Astrocyte of the hippocampus (primary cell): ENCODE measurements around the gene UBE2A.

Experiments used
- DNase-seq: peaks from one replicate; pipeline ENCODE4 v3.0.0; 2011; ENCODE audit warnings: low read depth, low spot score

UBE2A gene

DNA sequence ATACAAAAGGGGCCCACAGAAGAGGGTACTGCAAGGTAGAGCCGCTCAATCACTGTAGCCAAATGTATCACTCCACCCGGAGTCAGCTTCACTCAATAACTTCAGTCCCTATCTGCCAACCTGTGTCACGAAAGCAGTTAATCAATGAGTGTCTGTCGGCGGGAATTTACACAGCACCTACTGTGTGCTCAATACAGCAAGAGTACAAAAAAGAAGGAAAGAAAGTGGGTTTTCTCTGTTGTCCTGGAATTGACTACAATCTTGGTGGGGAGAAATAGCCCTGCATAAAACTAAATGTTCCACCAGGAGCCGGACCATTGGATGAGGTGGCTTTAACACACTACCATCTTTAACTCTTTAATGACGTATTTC is 32.6 kb downstream of the UBE2A start:
- DNase-seq: no peak

DNA sequence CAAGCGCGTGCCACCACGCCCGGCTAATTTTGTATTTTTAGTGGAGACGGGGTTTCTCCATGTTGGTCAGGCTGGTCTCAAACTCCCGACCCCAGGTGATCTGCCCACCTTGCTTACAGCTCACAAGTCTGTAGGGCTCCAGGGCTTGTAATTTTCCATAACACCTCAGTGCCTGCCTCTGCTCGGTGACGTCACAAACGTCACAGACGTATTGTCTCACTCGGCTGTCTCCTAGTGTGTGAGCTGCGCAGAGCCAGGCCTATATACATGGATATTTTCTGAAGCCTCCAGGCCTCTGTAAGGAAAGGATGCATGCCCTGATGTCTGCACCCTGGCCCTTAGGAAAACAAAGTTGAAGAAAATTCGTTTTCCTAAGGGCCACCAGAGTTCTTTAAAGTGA is 40.4 kb downstream of the UBE2A start:
- no peak for DNase-seq

DNA sequence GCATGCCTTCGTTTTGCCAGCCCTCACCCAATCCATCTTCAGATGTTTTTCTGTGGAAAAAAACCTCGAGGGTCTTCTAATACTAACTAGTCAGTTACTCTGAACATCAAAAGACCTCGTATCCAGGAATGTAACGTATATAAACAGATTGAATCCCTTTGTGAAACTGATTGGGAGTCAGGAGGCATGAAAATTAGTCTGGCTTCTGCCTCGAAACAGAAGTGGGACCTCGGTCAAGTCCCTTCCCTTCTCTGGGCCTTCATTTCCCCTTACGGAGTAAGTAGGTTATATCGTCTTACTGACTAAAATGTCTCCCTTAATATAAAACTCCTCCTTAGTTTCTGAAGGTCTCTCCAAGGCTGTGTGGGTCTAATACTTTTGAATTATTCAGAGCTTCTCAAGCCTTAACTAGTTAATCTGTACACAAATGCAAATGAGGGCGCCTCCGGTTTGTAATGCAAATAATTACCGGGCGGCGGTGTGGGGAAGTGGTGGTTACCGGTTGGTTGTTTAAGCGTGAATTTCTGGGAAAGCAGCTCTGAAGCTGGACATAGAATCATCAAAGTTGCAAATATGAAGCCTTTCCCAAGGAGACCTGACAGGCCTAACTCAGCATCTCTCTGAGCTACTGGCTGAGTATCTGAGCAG is 43.3 kb downstream of the UBE2A start:
- peak; percentile 50 for DNase-seq

DNA sequence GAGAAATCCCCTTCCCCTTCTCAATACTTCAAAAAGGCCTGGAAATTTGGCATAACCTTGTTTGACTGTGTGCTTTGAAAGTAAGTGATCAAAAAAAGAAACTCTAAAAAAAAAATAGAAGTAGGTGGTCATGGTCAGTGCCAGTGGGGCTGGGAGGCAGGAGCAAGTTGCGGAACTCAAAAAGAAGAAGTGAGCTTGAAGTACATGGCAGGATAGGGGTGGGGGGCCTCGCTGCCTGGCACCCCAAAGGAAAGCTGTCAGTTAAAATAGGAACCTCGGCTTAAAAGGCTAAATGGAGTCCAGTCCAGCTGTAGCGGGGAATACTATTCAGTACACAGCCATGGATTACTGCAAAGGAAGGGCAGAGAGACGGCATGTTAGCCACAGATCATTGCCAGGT is 44.1 kb downstream of the UBE2A start:
- no peak for DNase-seq

DNA sequence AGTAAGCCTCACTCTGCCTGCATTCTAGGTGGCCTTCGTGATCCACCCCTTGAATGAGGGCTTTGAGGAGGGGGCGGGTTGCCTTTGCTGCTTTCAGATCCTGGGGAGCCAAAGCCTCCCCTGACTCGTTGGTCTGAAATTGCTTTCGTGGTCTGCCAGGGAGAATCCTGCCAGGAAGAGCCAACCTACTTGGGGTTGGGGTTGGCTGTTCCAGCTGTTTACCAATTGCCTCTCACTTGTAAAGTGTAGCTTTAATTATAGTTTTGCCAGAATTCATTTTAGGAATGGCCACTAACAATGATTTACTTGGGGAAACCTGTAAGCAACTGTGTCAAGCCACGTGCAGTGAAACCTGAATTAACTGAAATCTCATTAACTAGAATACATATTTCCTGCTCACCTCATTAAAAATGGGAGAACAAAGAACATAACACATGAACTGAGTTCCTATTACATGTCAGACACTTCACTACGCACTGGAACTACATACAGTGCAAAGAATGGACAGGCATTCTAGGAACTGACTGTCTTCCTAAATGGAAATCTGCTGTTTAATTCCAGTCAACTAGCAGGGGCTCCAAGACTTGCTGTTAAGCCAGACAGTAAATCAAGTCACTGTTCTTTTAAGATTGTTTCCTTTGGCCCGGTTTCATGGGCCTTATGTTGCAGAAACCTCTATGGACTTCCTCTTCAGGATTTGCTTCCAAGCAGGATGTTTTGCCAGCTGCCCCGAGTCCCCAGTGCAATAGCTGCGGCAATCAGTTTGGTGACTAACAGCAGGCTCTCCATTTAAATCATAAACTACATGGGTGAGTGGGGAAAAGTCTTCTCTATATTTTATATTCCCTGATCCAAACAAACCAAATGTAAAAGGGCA is 48.2 kb downstream of the UBE2A start:
- DNase-seq: peak; percentile 50

DNA sequence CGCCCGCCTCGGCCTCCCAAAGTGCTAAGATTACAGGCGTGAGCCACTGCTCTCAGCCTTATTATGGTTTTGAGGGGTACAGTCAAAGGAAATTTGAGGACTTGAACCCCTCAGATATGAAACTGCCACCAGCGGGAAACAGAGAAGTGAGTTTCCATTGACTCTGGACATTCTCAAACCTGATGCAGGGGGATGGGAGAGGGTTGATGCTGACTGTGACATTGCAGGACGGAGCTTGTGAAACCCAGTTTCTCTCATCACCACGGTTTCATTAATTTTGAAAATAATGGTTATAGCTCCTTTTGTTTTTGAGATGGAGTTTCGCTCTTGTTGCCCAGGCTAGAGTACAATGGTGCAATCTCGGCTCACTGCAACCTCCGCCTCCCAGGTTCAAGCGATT is 50.1 kb downstream of the UBE2A start:
- DNase-seq: no peak

DNA sequence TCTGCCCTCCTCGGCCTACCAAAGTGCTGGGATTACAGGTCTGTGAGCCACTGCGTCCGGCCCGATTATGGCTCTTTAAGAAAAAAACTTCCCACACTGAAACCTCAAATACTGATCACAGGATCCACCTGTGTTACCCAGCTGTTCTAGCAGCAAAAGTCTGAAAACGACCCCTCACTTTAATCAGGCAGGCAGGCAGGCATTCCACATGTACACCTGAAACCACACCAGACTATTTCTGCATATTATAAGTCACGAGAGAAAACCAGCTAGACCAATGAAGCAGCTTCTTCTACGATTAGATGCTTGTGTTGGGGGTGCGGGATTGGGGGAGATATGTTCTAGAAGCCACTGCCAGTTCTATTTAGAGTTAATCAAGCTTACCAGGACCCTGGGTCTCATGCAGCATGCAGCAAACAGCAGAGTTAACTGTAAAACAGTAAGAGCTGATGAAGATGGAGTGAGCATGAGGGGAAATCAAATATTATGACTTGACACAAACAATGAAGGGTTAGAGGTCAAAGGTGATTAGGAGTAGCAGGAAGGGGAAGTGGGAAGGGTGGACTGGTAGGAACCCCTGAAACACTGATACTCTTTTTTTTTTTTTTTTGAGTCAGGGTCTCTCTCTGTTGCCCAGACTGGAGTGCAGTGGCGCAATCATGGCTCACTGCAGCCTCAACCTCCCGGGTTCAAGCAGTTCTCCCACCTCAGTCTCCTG is 50.7 kb downstream of the UBE2A start:
- no peak for DNase-seq

DNA sequence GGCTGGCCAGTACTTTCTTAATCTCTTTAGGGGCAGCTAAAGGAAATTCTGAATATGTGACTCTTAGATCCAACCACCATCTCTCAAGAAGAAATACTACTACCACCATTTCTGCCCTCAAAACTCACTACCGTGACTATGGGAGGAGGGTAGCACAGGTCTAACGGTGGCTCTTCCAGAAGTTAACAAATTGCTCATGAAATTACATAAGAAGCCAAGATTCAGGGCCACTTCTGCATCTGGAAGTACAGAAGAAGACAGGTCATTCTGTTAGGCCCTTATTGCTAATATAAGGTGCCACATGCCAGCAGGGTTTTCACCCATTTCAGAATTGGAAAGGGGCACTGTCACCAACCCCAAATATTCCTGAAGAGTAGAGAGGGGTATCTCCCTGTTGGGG is 51.5 kb downstream of the UBE2A start:
- no peak for DNase-seq
